Keratinocyte (primary cell): ENCODE measurements around the gene PSMB7. TPM values are rescaled to one million over a fixed set of nuclear protein-coding genes. Genes with fewer than 3 reads are reported as not detected.

Source experiments
- DNase-seq: peaks from one replicate; pipeline ENCODE4 v3.0.0-alpha.2; 2011; ENCODE audit warnings: low read depth, missing footprints, low spot score
- FAIRE-seq: peaks from 2 replicates; lab custom pipeline; 2011; peaks lifted over from hg19 to GRCh38; lab: Jason Lieb, UNC
- H2AFZ ChIP-seq: 2 replicates; pipeline ENCODE4 v1.6.0; 2012; ENCODE audit warnings: low read length, control low read depth, inconsistent platforms; ENCODE audit not compliant: control insufficient read depth
- H3K27ac ChIP-seq: 2 replicates; pipeline ENCODE4 v1.5.1; 2011; ENCODE audit warnings: low read length; ENCODE audit not compliant: control insufficient read depth, insufficient read depth
- H3K27me3 ChIP-seq: 3 replicates; pipeline ENCODE4 v1.6.0; 2011; ENCODE audit warnings: low read length; ENCODE audit not compliant: control insufficient read depth, insufficient read depth; ENCODE audit errors: extremely low read depth
- H3K36me3 ChIP-seq, 2 experiments: 2 replicates in 1 of 2; 3 replicates in 1 of 2; pipeline ENCODE4 v1.5.1; 2011; ENCODE audit warnings: low read length in 2 of 2, mild to moderate bottlenecking in 1 of 2; ENCODE audit not compliant: control insufficient read depth in 2 of 2, insufficient read depth in 2 of 2; ENCODE audit errors: extremely low read depth in 1 of 2
- H3K4me1 ChIP-seq: 3 replicates; pipeline ENCODE4 v1.5.1; 2011; ENCODE audit warnings: low read length; ENCODE audit not compliant: control insufficient read depth, insufficient read depth; ENCODE audit errors: extremely low read depth
- H3K4me2 ChIP-seq: 3 replicates; pipeline ENCODE4 v1.6.0; 2011; ENCODE audit warnings: low read depth, low read length; ENCODE audit not compliant: control insufficient read depth, insufficient read depth; ENCODE audit errors: extremely low read depth
- H3K4me3 ChIP-seq, 3 experiments: fragments of 200-600 bp in 1 of 3; sonication (generic) in 1 of 3; 2 replicates in 2 of 3; 3 replicates in 1 of 3; pipeline ENCODE4 v1.5.1; 2011 to 2016; ENCODE audit warnings: low read length in 3 of 3, mild to moderate bottlenecking in 3 of 3, control low read depth in 2 of 3, inconsistent platforms in 1 of 3, low read depth in 1 of 3, mixed read lengths in 1 of 3, mixed run types in 1 of 3, moderate library complexity in 1 of 3; ENCODE audit not compliant: control insufficient read depth in 2 of 3, insufficient read depth in 2 of 3; ENCODE audit errors: extremely low read depth in 1 of 3
- H3K79me2 ChIP-seq: 2 replicates; pipeline ENCODE4 v1.6.0; 2012; ENCODE audit warnings: low read length; ENCODE audit not compliant: control insufficient read depth, insufficient read depth
- H3K9ac ChIP-seq: 3 replicates; pipeline ENCODE4 v1.6.0; 2011; ENCODE audit warnings: low read length; ENCODE audit not compliant: control insufficient read depth, insufficient read depth; ENCODE audit errors: extremely low read depth
- H3K9me1 ChIP-seq: 3 replicates; pipeline ENCODE4 v1.6.0; 2011; ENCODE audit warnings: low read length; ENCODE audit not compliant: control insufficient read depth, insufficient read depth; ENCODE audit errors: extremely low read depth
- H3K9me3 ChIP-seq: 2 replicates; pipeline ENCODE4 v1.5.1; 2012; ENCODE audit warnings: low read depth, low read length; ENCODE audit not compliant: control insufficient read depth
- H4K20me1 ChIP-seq: 3 replicates; pipeline ENCODE4 v1.6.0; 2011; ENCODE audit warnings: low read length; ENCODE audit not compliant: control insufficient read depth, insufficient read depth; ENCODE audit errors: extremely low read depth
- CTCF ChIP-seq, 3 experiments: IDR thresholded peaks in 1 of 3; conservative IDR thresholded peaks in 1 of 3; optimal IDR thresholded peaks in 1 of 3; 2 replicates in 2 of 3; 3 replicates in 1 of 3; pipeline versions ENCODE3 to v1.5.1; 2011; ENCODE audit warnings: low read length in 3 of 3, mild to moderate bottlenecking in 3 of 3, moderate library complexity in 2 of 3, control low read depth in 1 of 3, inconsistent platforms in 1 of 3; ENCODE audit not compliant: insufficient read depth in 2 of 3; ENCODE audit errors: extremely low read depth in 1 of 3
- EZH2 ChIP-seq: IDR thresholded peaks from one replicate; pipeline ENCODE4 v1.6.1; 2012; ENCODE audit warnings: inconsistent platforms, mild to moderate bottlenecking, low read length, moderate library complexity
- dilution Hi-C: fragments of 300-500 bp; cut with MboI; formaldehyde crosslinking; loops from one replicate; pipeline ENCODE4 v1.7.0; 2020; ENCODE audit warnings: low sequenced_read_pairs; ENCODE audit not compliant: extremely low pct_ligation_motif_present
- polyA plus RNA-seq, 5 experiments: library from polyadenylated mRNA; depleted of rRNA in 3 of 5; stranded (reverse) in 3 of 5; stranded (forward) in 1 of 5; unstranded in 1 of 5; fragments of >200 nt; gene quantifications; 1 replicate in 1 of 5; 2 replicates in 3 of 5; 3 replicates in 1 of 5; pipeline versions ENCODE4 v1.2.1 to v1.2.3, GENCODE V29; 2011 to 2012; ENCODE audit warnings: missing spikeins in 2 of 5, low read depth in 1 of 5, low replicate concordance in 1 of 5

The PSMB7 gene
- polyA plus RNA-seq, 1 donor (not counting 4 experiments of a cell fraction or from before 2014, with no cell fraction given): 388 TPM

DNA sequence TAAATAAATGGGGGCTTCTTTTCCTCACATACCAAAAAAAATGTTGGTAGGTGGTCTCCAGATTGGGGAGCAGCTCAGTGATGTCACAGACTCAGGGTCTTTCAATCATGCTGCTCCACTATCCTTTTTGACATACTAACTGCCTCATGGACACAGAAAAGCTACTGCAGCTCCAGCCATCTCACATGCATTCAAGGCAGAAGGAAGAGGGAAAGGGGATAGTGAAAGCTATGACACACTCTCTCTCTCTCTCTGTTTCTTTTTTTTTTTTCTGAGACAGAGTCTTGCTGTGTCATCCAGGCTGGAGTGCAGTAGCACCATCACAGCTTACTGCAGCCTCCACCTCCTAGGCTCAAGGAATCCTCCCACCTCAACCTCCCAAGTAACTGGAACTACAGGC, 27.1 kb upstream of the PSMB7 start:
- H3K4me1 ChIP-seq: peaks cover 16% of the 10 kb centered on the region
- dilution Hi-C loops: no loop called here
- H3K27me3 ChIP-seq: no peaks in the 10 kb centered on the region
- no peak for DNase-seq
- TF ChIP-seq EZH2: no peak
- TF ChIP-seq CTCF (optimal IDR thresholded peaks at IDR 0.05 in 1 of 3, IDR thresholded peaks at IDR 0.05 in 1 of 3, conservative IDR thresholded peaks at IDR 0.05 in 1 of 3; ENCODE audit: extremely low read depth in 1 of 3, insufficient read depth in 2 of 3, low read length in 3 of 3): no peak
- no peaks in the 10 kb centered on the region for H3K9me1 ChIP-seq
- H2AFZ ChIP-seq: no peak overlapping the region
- H3K9ac ChIP-seq: no peak overlapping the region
- H3K4me2 ChIP-seq: no peak overlapping the region
- no peaks in the 10 kb centered on the region for H3K79me2 ChIP-seq
- no peak overlapping the region for H3K27ac ChIP-seq
- no peak for FAIRE-seq
- H4K20me1 ChIP-seq: no peaks in the 10 kb centered on the region
- no peaks in the 10 kb centered on the region for H3K9me3 ChIP-seq
- H3K4me3 ChIP-seq: no peak overlapping the region
- no peaks in the 10 kb centered on the region for H3K36me3 ChIP-seq

DNA sequence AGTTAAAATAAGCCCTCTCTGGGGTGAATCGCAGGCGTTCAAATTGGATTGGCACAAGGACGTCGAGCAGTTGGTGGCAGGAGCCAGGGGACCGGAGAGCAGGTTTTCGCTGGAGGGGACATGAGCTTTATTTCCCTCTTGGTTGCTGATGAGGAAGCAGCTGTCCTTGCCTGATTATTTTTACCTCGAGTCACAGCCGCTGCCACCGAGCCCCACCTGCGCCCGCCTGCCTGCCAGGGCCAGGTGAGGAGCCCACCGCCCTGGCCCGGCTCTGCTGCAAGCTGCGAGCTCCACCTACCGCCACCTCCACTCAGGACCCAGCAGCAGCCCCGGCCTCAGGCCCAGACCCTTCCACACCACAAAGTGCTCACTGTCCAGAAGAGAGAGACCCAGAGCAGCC, 26.0 kb upstream of the PSMB7 start:
- Histone ChIP-seq H3K9me1 (no peaks in the 10 kb centered on the region), H3K27ac (no peak overlapping the region), H3K9me3 (no peaks in the 10 kb centered on the region), H3K9ac (no peak overlapping the region), H3K79me2 (no peaks in the 10 kb centered on the region), H4K20me1 (no peaks in the 10 kb centered on the region), H3K27me3 (no peaks in the 10 kb centered on the region), H3K4me2 (no peak overlapping the region), H3K36me3 (no peaks in the 10 kb centered on the region), H3K4me3 (no peak overlapping the region), H3K4me1 (peaks cover 18% of the 10 kb centered on the region), H2AFZ (no peak overlapping the region)
- DNase-seq: no peak
- dilution Hi-C loops: no loop called here
- TF ChIP-seq CTCF (optimal IDR thresholded peaks at IDR 0.05 in 1 of 3, IDR thresholded peaks at IDR 0.05 in 1 of 3, conservative IDR thresholded peaks at IDR 0.05 in 1 of 3; ENCODE audit: extremely low read depth in 1 of 3, insufficient read depth in 2 of 3, low read length in 3 of 3) (no peak), EZH2 (no peak)
- no peak for FAIRE-seq
